SK-N-SH (cell line): Measurements from ENCODE around the gene TBCD. TPM values are rescaled to one million over a fixed set of nuclear protein-coding genes. Genes with fewer than 3 reads are reported as not detected.

Experiments used
- CTCF ChIA-PET: fragments of 300-600, 350-600 bp; formaldehyde crosslinking; extraction: SDS; loops from one replicate; lab custom pipeline; 2021; lab: Yijun Ruan, JAX
- POLR2A ChIA-PET: fragments of 350-600 bp; sonication (Branson Sonifier 250); formaldehyde crosslinking; extraction: SDS; loops from one replicate; lab custom pipeline; 2020; ENCODE audit warnings: antibody characterized with exemption, inconsistent platforms; lab: Yijun Ruan, JAX
- DNase-seq: peaks from one replicate; pipeline ENCODE4 v3.0.0; 2012
- H2AFZ ChIP-seq: fragments of 200-600 bp; sonication (generic); 2 replicates; pipeline ENCODE4 v1.8.1; 2016; ENCODE audit warnings: antibody characterized with exemption, mild to moderate bottlenecking, low read depth
- H3F3A ChIP-seq: fragments of 200-600 bp; sonication (generic); replicated peaks from 2 replicates; pipeline ENCODE3; 2016; ENCODE audit warnings: antibody characterized with exemption, mild to moderate bottlenecking; ENCODE audit not compliant: insufficient read depth
- H3K27ac ChIP-seq, 2 experiments: fragments of 200-500 bp in 1 of 2; fragments of 200-600 bp in 1 of 2; sonication (Bioruptor generic) in 1 of 2; sonication (generic), shearing (Covaris generic) in 1 of 2; 2 replicates each; pipeline versions ENCODE4 v1.5.1 to v1.6.1; 2014 to 2016; ENCODE audit warnings: low read depth in 2 of 2, inconsistent platforms in 1 of 2, low read length in 1 of 2, mild to moderate bottlenecking in 1 of 2, mixed read lengths in 1 of 2
- H3K27me3 ChIP-seq: fragments of 200-600 bp; sonication (generic), shearing (Covaris generic); 2 replicates; pipeline ENCODE4 v1.6.1; 2016; ENCODE audit warnings: mixed run types; ENCODE audit not compliant: insufficient read depth
- H3K36me3 ChIP-seq, 2 experiments: fragments of 200-500 bp in 1 of 2; fragments of 200-600 bp in 1 of 2; sonication (Bioruptor generic) in 1 of 2; sonication (generic) in 1 of 2; replicated peaks in 1 of 2; 2 replicates each; pipeline versions ENCODE3 to v1.5.1; 2014 to 2016; ENCODE audit warnings: low read length in 1 of 2, mild to moderate bottlenecking in 1 of 2; ENCODE audit not compliant: insufficient read depth in 2 of 2, control insufficient read depth in 1 of 2
- H3K4me1 ChIP-seq, 2 experiments: fragments of 200-500 bp in 1 of 2; fragments of 200-600 bp in 1 of 2; sonication (Bioruptor generic) in 1 of 2; sonication (generic), shearing (Covaris generic) in 1 of 2; 2 replicates each; pipeline versions ENCODE4 v1.5.1 to v1.6.1; 2014 to 2016; ENCODE audit warnings: low read depth in 1 of 2, low read length in 1 of 2, mixed run types in 1 of 2; ENCODE audit not compliant: insufficient read depth in 2 of 2, control insufficient read depth in 1 of 2
- H3K4me2 ChIP-seq: fragments of 200-600 bp; sonication (generic), shearing (Covaris generic); 2 replicates; pipeline ENCODE4 v1.6.1; 2017; ENCODE audit warnings: mixed run types
- H3K4me3 ChIP-seq, 2 experiments: fragments of 200-500 bp in 1 of 2; fragments of 200-600 bp in 1 of 2; sonication (Bioruptor generic) in 1 of 2; sonication (generic), shearing (Covaris generic) in 1 of 2; 2 replicates each; pipeline versions ENCODE4 v1.5.1 to v1.8.1; 2014 to 2016; ENCODE audit warnings: low read depth in 2 of 2, inconsistent platforms in 1 of 2, low read length in 1 of 2, mild to moderate bottlenecking in 1 of 2, mixed read lengths in 1 of 2, moderate library complexity in 1 of 2
- H3K79me2 ChIP-seq: fragments of 200-600 bp; sonication (generic); 2 replicates; pipeline ENCODE4 v1.8.1; 2017; ENCODE audit warnings: mild to moderate bottlenecking; ENCODE audit not compliant: insufficient read depth
- H3K9ac ChIP-seq: fragments of 200-600 bp; sonication (generic); 2 replicates; pipeline ENCODE4 v1.6.1; 2017; ENCODE audit warnings: mixed run types
- H3K9me2 ChIP-seq: fragments of 200-600 bp; sonication (generic); 2 replicates; pipeline ENCODE4 v1.6.1; 2017; ENCODE audit warnings: mixed run types
- H3K9me3 ChIP-seq: fragments of 200-600 bp; sonication (generic); 2 replicates; pipeline ENCODE4 v1.6.1; 2017; ENCODE audit warnings: mixed run types, mild to moderate bottlenecking, moderate library complexity
- H4K20me1 ChIP-seq: fragments of 200-600 bp; sonication (generic); 2 replicates; pipeline ENCODE4 v1.6.1; 2017; ENCODE audit warnings: mild to moderate bottlenecking, mixed run types; ENCODE audit not compliant: insufficient read depth
- CHD2 ChIP-seq: fragments of 150-350 bp; IDR thresholded peaks from 2 replicates; pipeline ENCODE4 v1.6.1; 2018; ENCODE audit warnings: low read length; ENCODE audit not compliant: partially characterized antibody
- EP300 ChIP-seq, 2 experiments: IDR thresholded peaks; 2 replicates each; pipeline versions ENCODE4 v1.4.0 to v1.6.1; 2012; ENCODE audit warnings: borderline replicate concordance in 1 of 2, low read depth in 1 of 2, low read length in 1 of 2
- FOXJ3 ChIP-seq: sonication (generic); formaldehyde crosslinking; IDR thresholded peaks from 2 replicates; pipeline ENCODE4 v1.5.1; 2020; ENCODE audit warnings: mild to moderate bottlenecking, missing genetic modification reagents
- MEF2A ChIP-seq: IDR thresholded peaks from 2 replicates; pipeline ENCODE4 v1.4.0; 2012; ENCODE audit warnings: low read depth, borderline replicate concordance
- MXI1 ChIP-seq: IDR thresholded peaks from 2 replicates; pipeline ENCODE4 v1.6.1; 2012; ENCODE audit warnings: mild to moderate bottlenecking, low read depth, low read length, improper control_type of control experiment
- NRF1 ChIP-seq: IDR thresholded peaks from 2 replicates; pipeline ENCODE4 v1.6.1; 2012; ENCODE audit warnings: low read depth, mild to moderate bottlenecking, low read length
- POLR2AphosphoS5 ChIP-seq: IDR thresholded peaks from 2 replicates; pipeline ENCODE4 v1.6.1; 2012; ENCODE audit warnings: low read depth, low read length
- RAD21 ChIP-seq: IDR thresholded peaks from 2 replicates; pipeline ENCODE4 v1.6.1; 2012; ENCODE audit warnings: mild to moderate bottlenecking, low read length
- RCOR1 ChIP-seq: fragments of 150-350 bp; IDR thresholded peaks from 2 replicates; pipeline ENCODE4 v1.6.1; 2017; ENCODE audit warnings: antibody characterized with exemption, low read length
- RFX5 ChIP-seq: IDR thresholded peaks from 2 replicates; pipeline ENCODE4 v1.6.1; 2012; ENCODE audit warnings: mild to moderate bottlenecking, improper control_type of control experiment, low read length
- RXRA ChIP-seq: IDR thresholded peaks from 2 replicates; pipeline ENCODE4 v1.4.0; 2012; ENCODE audit warnings: low read depth, mild to moderate bottlenecking, borderline replicate concordance
- TCF12 ChIP-seq: IDR thresholded peaks from 2 replicates; pipeline ENCODE4 v1.4.0; 2012
- YY1 ChIP-seq: IDR thresholded peaks from 2 replicates; pipeline ENCODE4 v1.4.0; 2012; ENCODE audit warnings: low read depth, mild to moderate bottlenecking
- WGBS: methylation state at CpG from one replicate; pipeline ENCODE4 v1.1.6; 2017; ENCODE audit warnings: low lambda C conversion rate; 5-methylcytosine and 5-hydroxymethylcytosine counted together
- polyA plus RNA-seq, 3 experiments: library from polyadenylated mRNA; depleted of rRNA; stranded (reverse); fragments of >200 nt; gene quantifications; 2 replicates each; pipeline ENCODE4 v1.2.3, GENCODE V29; 2012
- TF ChIP-seq, protein P1 (sequence below): IDR thresholded peaks from 2 replicates; pipeline ENCODE4; 2012
- TF ChIP-seq, protein P2 (sequence below): fragments of 200-600 bp; sonication (generic); IDR thresholded peaks from 2 replicates; pipeline ENCODE4 v1.6.1; 2017; ENCODE audit warnings: antibody characterized with exemption, mild to moderate bottlenecking, moderate library complexity
- TF ChIP-seq, protein P3 (sequence below): IDR thresholded peaks from 2 replicates; pipeline ENCODE4 v1.6.1; 2012; ENCODE audit warnings: mild to moderate bottlenecking, low read depth, low read length, moderate library complexity
- TF ChIP-seq, protein P4 (sequence below): fragments of 150-350 bp; IDR thresholded peaks from 2 replicates; pipeline ENCODE4 v1.6.1; 2016; ENCODE audit warnings: mild to moderate bottlenecking, low read depth, low read length

Gene TBCD
- polyA plus RNA-seq, 1 of the 3 experiments (the other 2 are of a cell fraction) = 107 TPM

DNA sequence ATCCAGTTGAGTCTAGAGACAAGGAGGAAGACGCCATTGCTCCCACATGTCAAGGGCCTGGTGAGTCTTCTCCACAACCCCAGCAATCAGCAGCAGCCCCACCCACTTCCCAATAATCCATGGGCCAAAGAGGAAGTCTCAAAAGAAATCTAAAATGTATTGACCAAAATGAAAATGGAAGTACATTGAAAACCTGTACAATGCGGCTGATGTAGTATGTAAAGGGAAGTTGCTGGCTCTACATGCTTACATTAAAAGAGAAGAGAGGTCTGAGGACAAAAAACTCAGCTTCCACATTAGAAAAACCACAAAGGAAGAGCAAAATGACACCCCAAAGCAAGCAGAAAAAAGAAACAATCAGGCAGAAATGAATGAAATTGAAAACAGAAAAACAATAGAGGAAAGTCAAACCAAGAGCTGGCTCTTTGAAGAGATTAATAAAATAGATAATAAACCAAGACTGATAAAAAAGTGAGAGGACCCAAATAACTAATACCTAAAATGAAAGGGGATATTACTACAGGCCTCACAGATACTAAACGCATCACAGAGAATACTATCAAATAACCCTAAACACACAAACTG is 227.0 kb downstream of the TBCD start:
- Histone ChIP-seq H3K9ac (no peak overlapping the region), H3K36me3 (no peaks in the 10 kb centered on the region), H4K20me1 (no peaks in the 10 kb centered on the region), H3K27me3 (no peaks in the 10 kb centered on the region)
- TF ChIP-seq RAD21 (no peak), POLR2AphosphoS5 (no peak), MEF2A (no peak), RFX5 (no peak), EP300 (IDR thresholded peaks at IDR 0.05; ENCODE audit: borderline replicate concordance in 1 of 2, low read depth in 1 of 2, low read length in 1 of 2) (no peak), RXRA (no peak), TCF12 (no peak), NRF1 (no peak), RCOR1 (no peak), YY1 (no peak), MXI1 (no peak), FOXJ3 (CRISPR knock-in tag) (no peak), CHD2 (no peak)
- TF ChIP-seq, protein P1, sequence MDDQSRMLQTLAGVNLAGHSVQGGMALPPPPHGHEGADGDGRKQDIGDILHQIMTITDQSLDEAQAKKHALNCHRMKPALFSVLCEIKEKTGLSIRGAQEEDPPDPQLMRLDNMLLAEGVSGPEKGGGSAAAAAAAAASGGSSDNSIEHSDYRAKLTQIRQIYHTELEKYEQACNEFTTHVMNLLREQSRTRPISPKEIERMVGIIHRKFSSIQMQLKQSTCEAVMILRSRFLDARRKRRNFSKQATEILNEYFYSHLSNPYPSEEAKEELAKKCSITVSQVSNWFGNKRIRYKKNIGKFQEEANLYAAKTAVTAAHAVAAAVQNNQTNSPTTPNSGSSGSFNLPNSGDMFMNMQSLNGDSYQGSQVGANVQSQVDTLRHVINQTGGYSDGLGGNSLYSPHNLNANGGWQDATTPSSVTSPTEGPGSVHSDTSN = no peak
- TF ChIP-seq, protein P2, sequence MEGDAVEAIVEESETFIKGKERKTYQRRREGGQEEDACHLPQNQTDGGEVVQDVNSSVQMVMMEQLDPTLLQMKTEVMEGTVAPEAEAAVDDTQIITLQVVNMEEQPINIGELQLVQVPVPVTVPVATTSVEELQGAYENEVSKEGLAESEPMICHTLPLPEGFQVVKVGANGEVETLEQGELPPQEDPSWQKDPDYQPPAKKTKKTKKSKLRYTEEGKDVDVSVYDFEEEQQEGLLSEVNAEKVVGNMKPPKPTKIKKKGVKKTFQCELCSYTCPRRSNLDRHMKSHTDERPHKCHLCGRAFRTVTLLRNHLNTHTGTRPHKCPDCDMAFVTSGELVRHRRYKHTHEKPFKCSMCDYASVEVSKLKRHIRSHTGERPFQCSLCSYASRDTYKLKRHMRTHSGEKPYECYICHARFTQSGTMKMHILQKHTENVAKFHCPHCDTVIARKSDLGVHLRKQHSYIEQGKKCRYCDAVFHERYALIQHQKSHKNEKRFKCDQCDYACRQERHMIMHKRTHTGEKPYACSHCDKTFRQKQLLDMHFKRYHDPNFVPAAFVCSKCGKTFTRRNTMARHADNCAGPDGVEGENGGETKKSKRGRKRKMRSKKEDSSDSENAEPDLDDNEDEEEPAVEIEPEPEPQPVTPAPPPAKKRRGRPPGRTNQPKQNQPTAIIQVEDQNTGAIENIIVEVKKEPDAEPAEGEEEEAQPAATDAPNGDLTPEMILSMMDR = no peak
- TF ChIP-seq, protein P3, sequence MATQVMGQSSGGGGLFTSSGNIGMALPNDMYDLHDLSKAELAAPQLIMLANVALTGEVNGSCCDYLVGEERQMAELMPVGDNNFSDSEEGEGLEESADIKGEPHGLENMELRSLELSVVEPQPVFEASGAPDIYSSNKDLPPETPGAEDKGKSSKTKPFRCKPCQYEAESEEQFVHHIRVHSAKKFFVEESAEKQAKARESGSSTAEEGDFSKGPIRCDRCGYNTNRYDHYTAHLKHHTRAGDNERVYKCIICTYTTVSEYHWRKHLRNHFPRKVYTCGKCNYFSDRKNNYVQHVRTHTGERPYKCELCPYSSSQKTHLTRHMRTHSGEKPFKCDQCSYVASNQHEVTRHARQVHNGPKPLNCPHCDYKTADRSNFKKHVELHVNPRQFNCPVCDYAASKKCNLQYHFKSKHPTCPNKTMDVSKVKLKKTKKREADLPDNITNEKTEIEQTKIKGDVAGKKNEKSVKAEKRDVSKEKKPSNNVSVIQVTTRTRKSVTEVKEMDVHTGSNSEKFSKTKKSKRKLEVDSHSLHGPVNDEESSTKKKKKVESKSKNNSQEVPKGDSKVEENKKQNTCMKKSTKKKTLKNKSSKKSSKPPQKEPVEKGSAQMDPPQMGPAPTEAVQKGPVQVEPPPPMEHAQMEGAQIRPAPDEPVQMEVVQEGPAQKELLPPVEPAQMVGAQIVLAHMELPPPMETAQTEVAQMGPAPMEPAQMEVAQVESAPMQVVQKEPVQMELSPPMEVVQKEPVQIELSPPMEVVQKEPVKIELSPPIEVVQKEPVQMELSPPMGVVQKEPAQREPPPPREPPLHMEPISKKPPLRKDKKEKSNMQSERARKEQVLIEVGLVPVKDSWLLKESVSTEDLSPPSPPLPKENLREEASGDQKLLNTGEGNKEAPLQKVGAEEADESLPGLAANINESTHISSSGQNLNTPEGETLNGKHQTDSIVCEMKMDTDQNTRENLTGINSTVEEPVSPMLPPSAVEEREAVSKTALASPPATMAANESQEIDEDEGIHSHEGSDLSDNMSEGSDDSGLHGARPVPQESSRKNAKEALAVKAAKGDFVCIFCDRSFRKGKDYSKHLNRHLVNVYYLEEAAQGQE = no peak
- TF ChIP-seq, protein P4, sequence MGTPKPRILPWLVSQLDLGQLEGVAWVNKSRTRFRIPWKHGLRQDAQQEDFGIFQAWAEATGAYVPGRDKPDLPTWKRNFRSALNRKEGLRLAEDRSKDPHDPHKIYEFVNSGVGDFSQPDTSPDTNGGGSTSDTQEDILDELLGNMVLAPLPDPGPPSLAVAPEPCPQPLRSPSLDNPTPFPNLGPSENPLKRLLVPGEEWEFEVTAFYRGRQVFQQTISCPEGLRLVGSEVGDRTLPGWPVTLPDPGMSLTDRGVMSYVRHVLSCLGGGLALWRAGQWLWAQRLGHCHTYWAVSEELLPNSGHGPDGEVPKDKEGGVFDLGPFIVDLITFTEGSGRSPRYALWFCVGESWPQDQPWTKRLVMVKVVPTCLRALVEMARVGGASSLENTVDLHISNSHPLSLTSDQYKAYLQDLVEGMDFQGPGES = no peak
- TF ChIP-seq, all 33 proteins: peak for 0
- Histone ChIP-seq H3K4me2 (no peak overlapping the region), H3K4me1 (no peaks in the 10 kb centered on the region), H3K27ac (no peak overlapping the region), H3K9me3 (no peaks in the 10 kb centered on the region), H3K4me3 (no peak overlapping the region), H3F3A (no peaks in the 10 kb centered on the region), H2AFZ (no peak overlapping the region), H3K79me2 (no peaks in the 10 kb centered on the region), H3K9me2 (no peaks in the 10 kb centered on the region)
- ChIA-PET CTCF (interaction anchor here (0.7 kb wide), 1 partner anchor 151 kb away, joined by 3 read pairs; no protein-coding TSS in a partner anchor), POLR2A (no interaction called here)
- no peak for DNase-seq
- WGBS = 93% methylated on average over 3 of the region's 3 CpGs
